GM10248 (cell line): ENCODE measurements around the gene RALBP1.

Source experiments
- CTCF ChIA-PET: fragments of 300-600 bp; sonication (Branson Sonifier 250); formaldehyde crosslinking; extraction: SDS; loops from one replicate; lab custom pipeline; 2021; ENCODE audit warnings: antibody characterized with exemption; lab: Yijun Ruan, JAX
- POLR2A ChIA-PET: fragments of 350-650 bp; sonication (Branson Sonifier 250); formaldehyde crosslinking; extraction: SDS; loops from one replicate; lab custom pipeline; 2020; ENCODE audit warnings: antibody characterized with exemption; lab: Yijun Ruan, JAX
- DNase-seq: peaks from one replicate; pipeline ENCODE4 v3.0.0; 2012; ENCODE audit errors: extremely low spot score
- CTCF ChIP-seq: IDR thresholded peaks from 2 replicates; pipeline ENCODE4 v1.5.1; 2012; ENCODE audit warnings: mild to moderate bottlenecking, low read depth; ENCODE audit errors: extremely low read depth, missing control alignments, control extremely low read depth

The RALBP1 gene

GRCh38 chr18:9517869-9518268 lies 42.6 kb downstream of the RALBP1 start:
- no peak for DNase-seq
- ChIA-PET CTCF (interaction anchor here (1.1 to 3.0 kb wide), 7 partner anchors 9 to 299 kb away, joined by 3 to 16 read pairs (median 3); no protein-coding TSS in a partner anchor), POLR2A (no interaction called here)

GRCh38 chr18:9519399-9519798 lies 44.1 kb downstream of the RALBP1 start:
- ChIA-PET CTCF (interaction anchor here (1.7 kb wide), 1 partner anchor 12 kb away, joined by 4 read pairs; no protein-coding TSS in a partner anchor), POLR2A (no interaction called here)
- no peak for DNase-seq
- no peak for TF ChIP-seq CTCF

More at GRCh38 chr18:9517869-9518268, 42.6 kb downstream of the RALBP1 start:
- no peak for TF ChIP-seq CTCF

DNA sequence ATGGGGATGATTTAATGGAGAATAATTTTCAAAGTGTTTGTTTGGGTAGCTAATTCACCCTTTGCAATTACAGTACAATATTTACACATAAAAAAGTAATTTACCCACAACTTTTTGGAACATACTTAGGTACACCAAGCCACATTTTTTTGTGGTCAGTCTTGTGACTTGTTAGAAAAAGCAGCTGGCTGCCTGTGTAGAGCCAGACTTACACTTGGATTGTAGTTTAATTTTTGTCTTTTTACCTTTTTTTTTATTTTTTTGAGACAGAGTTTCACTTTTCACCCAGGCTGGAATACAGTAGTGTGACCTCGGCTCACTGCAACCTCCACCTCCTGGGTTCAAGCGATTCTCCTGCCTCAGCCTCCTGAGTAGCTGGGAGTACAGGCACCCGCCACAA lies 45.4 kb downstream of the RALBP1 start:
- ChIA-PET CTCF (interaction anchor here (1.0 to 1.7 kb wide), 3 partner anchors 8 to 449 kb away, joined by 3 to 4 read pairs (median 4); no protein-coding TSS in a partner anchor), POLR2A (no interaction called here)
- TF ChIP-seq CTCF: no peak
- no peak for DNase-seq

DNA sequence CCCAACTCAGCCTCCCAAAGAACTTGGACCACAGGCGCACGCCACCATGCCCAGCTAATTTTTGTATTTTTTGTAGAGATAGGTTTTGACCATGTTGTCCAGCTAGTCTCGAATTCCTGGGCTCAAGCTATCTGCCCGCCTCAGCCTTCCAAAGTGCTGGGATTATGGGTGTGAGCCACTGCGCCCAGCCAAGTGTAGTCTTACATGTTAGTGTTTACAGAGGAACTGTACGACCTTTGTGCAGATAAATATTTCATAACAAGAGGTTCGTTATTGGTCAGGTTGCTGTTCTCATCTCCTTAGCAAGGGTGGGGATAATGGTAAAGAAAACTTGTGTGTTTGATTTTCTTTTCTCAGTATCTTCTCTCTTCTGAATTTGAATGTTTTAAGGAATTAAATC lies 46.5 kb downstream of the RALBP1 start:
- DNase-seq: no peak
- ChIA-PET CTCF (interaction anchor here (0.6 to 1.2 kb wide), 3 partner anchors 15 to 450 kb away, joined by 3 read pairs; no protein-coding TSS in a partner anchor), POLR2A (no interaction called here)
- TF ChIP-seq CTCF: no peak

DNA sequence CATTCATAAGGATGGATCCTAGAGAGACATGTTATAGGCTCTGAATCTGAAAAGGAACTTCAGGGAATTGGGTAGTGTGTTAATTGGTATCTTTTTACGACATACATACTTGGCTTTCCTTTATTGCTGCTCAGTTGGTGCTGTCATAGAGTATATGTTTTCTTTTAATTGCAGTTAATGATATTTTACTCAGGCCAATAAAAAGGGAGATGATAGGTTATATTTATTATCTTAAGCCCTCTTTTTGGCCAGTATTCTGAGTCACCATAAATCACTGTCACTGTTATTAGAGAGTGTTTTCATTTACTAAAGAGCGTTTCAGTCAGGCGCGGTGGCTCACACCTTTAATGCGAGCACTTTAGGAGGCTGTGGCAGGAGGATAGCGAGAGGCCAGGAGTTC lies 47.6 kb downstream of the RALBP1 start:
- no peak for DNase-seq
- POLR2A ChIA-PET: no interaction called here
- no peak for TF ChIP-seq CTCF
- CTCF ChIA-PET: interaction anchor here (1.2 kb wide), 1 partner anchor 23 kb away, joined by 3 read pairs; no protein-coding TSS in a partner anchor

GRCh38 chr18:9526458-9526857 lies 51.1 kb downstream of the RALBP1 start:
- ChIA-PET CTCF (interaction anchor here (2.3 kb wide), 1 partner anchor 10 kb away, joined by 10 read pairs; no protein-coding TSS in a partner anchor), POLR2A (no interaction called here)
- DNase-seq: no peak
- TF ChIP-seq CTCF: no peak
